Hepatocyte (in vitro differentiated cells): ENCODE measurements around the gene EPHB3. TPM values are rescaled to one million over a fixed set of nuclear protein-coding genes. Genes with fewer than 3 reads are reported as not detected.

ENCODE experiments used
- DNase-seq: peaks from one replicate; pipeline ENCODE4 v3.0.0-alpha.2; 2016; ENCODE audit warnings: low spot score
- H2AFZ ChIP-seq: fragments of 200-600 bp; sonication (generic); 2 replicates; pipeline ENCODE4 v1.6.0; 2016; ENCODE audit warnings: antibody characterized with exemption, mild to moderate bottlenecking
- H3K27ac ChIP-seq: fragments of 200-600 bp; sonication (generic); 2 replicates; pipeline ENCODE4 v1.5.1; 2016; ENCODE audit warnings: mild to moderate bottlenecking
- H3K27me3 ChIP-seq: fragments of 200-600 bp; sonication (generic); 2 replicates; pipeline ENCODE4 v1.6.1; 2016
- H3K36me3 ChIP-seq: fragments of 200-600 bp; sonication (generic); replicated peaks from 2 replicates; pipeline ENCODE4 v1.5.1; 2016; ENCODE audit warnings: low read depth; ENCODE audit not compliant: insufficient read depth
- H3K4me1 ChIP-seq: fragments of 200-600 bp; sonication (generic); 2 replicates; pipeline ENCODE4 v1.5.1; 2016; ENCODE audit warnings: mild to moderate bottlenecking, moderate library complexity; ENCODE audit not compliant: insufficient read depth
- H3K4me2 ChIP-seq: fragments of 200-600 bp; sonication (generic); 2 replicates; pipeline ENCODE4 v1.6.0; 2016
- H3K4me3 ChIP-seq: fragments of 200-600 bp; sonication (generic); 2 replicates; pipeline ENCODE4 v1.5.1; 2016; ENCODE audit warnings: mild to moderate bottlenecking
- H3K79me2 ChIP-seq: fragments of 200-600 bp; sonication (generic); 2 replicates; pipeline ENCODE4 v1.6.0; 2017; ENCODE audit warnings: mild to moderate bottlenecking
- H3K9me2 ChIP-seq: fragments of 200-600 bp; sonication (generic); replicated peaks from 2 replicates; pipeline ENCODE4 v1.6.0; 2017; ENCODE audit warnings: mild to moderate bottlenecking; ENCODE audit not compliant: insufficient read depth
- H3K9me3 ChIP-seq: fragments of 200-600 bp; sonication (generic); 2 replicates; pipeline ENCODE4 v1.5.1; 2016; ENCODE audit warnings: low read depth, mild to moderate bottlenecking
- H4K20me1 ChIP-seq: fragments of 200-600 bp; sonication (generic); 2 replicates; pipeline ENCODE4 v1.6.0; 2016; ENCODE audit warnings: mild to moderate bottlenecking; ENCODE audit not compliant: insufficient read depth, poor library complexity, severe bottlenecking
- CTCF ChIP-seq: fragments of 200-600 bp; sonication (generic); IDR thresholded peaks from 2 replicates; pipeline ENCODE4 v1.5.1; 2016; ENCODE audit warnings: antibody characterized with exemption, mild to moderate bottlenecking; ENCODE audit not compliant: poor library complexity
- EZH2 ChIP-seq: fragments of 200-600 bp; sonication (generic); IDR thresholded peaks from 2 replicates; pipeline ENCODE4 v1.6.1; 2016; ENCODE audit warnings: antibody characterized with exemption, mild to moderate bottlenecking, borderline replicate concordance
- EZH2phosphoT487 ChIP-seq: fragments of 200-600 bp; sonication (generic); IDR thresholded peaks from one replicate; pipeline ENCODE4 v1.6.1; 2018; ENCODE audit warnings: antibody characterized with exemption, mild to moderate bottlenecking, low read depth, moderate library complexity; ENCODE audit not compliant: unreplicated experiment, severe bottlenecking
- WGBS: methylation state at CpG from one replicate; pipeline ENCODE4 v1.1.6; 2016; ENCODE audit warnings: low lambda C conversion rate; ENCODE audit errors: missing lambda C conversion rate; 5-methylcytosine and 5-hydroxymethylcytosine counted together
- polyA plus RNA-seq: library from polyadenylated mRNA; unstranded; fragments of >200 nt; fragmentation: Nextera tagmentation; extraction: Ambion mirVana; gene quantifications from 2 replicates; pipeline ENCODE4 v1.2.1, GENCODE V29; 2016
- total RNA-seq: library from RNA; depleted of rRNA; stranded (reverse); fragments of >200 nt; gene quantifications from 2 replicates; pipeline ENCODE4 v1.2.3, GENCODE V29; 2014

Gene EPHB3
- total and polyA plus RNA-seq, 2 experiments from 2014 or later = 11.0 to 22.0 TPM

- 35% methylated on average over 6 of the region's 6 CpGs for WGBS
Measured at GRCh38 chr3:184558726-184559125, 2.9 kb upstream of the EPHB3 start.

GRCh38 chr3:184559336-184559735 is 2.2 kb upstream of the EPHB3 start:
- no peaks in the 10 kb centered on the region for H3K36me3 ChIP-seq
- no peaks in the 10 kb centered on the region for H3K9me2 ChIP-seq
- no peak overlapping the region for H3K27ac ChIP-seq
- no peak overlapping the region for H3K4me2 ChIP-seq
- H4K20me1 ChIP-seq = peaks cover 15% of the 10 kb centered on the region
- WGBS = 62% methylated on average over 11 of the region's 11 CpGs
- no peaks in the 10 kb centered on the region for H3K27me3 ChIP-seq
- H3K9me3 ChIP-seq = no peaks in the 10 kb centered on the region
- TF ChIP-seq EZH2phosphoT487 (no peak), EZH2 (no peak), CTCF (no peak)
- H3K79me2 ChIP-seq = peaks cover 25% of the 10 kb centered on the region
- peaks cover 6% of the 10 kb centered on the region for H3K4me1 ChIP-seq
- DNase-seq = no peak
- no peak overlapping the region for H2AFZ ChIP-seq
- H3K4me3 ChIP-seq = no peak overlapping the region

More at GRCh38 chr3:184558726-184559125, 2.9 kb upstream of the EPHB3 start:
- no peak for DNase-seq
- TF ChIP-seq EZH2 (no peak), EZH2phosphoT487 (no peak), CTCF (no peak)
- no peak overlapping the region for H3K4me3 ChIP-seq
- no peak overlapping the region for H3K4me2 ChIP-seq
- no peak overlapping the region for H2AFZ ChIP-seq
- H3K4me1 ChIP-seq = peaks cover 6% of the 10 kb centered on the region
- H3K36me3 ChIP-seq = no peaks in the 10 kb centered on the region
- no peak overlapping the region for H3K27ac ChIP-seq
- no peaks in the 10 kb centered on the region for H3K9me2 ChIP-seq
- no peaks in the 10 kb centered on the region for H3K9me3 ChIP-seq
- no peaks in the 10 kb centered on the region for H3K27me3 ChIP-seq
- H4K20me1 ChIP-seq = peaks cover 9% of the 10 kb centered on the region
- peaks cover 19% of the 10 kb centered on the region for H3K79me2 ChIP-seq

- no peaks in the 10 kb centered on the region for H3K9me2 ChIP-seq
- no peaks in the 10 kb centered on the region for H3K36me3 ChIP-seq
- no peaks in the 10 kb centered on the region for H3K9me3 ChIP-seq
- peak overlapping the region; percentile 73 for H3K4me2 ChIP-seq
- TF ChIP-seq CTCF (no peak), EZH2 (no peak), EZH2phosphoT487 (no peak)
- H3K79me2 ChIP-seq = peaks cover 37% of the 10 kb centered on the region
- H3K4me1 ChIP-seq = peaks cover 16% of the 10 kb centered on the region
- H4K20me1 ChIP-seq = peaks cover 27% of the 10 kb centered on the region
- H2AFZ ChIP-seq = no peak overlapping the region
- H3K4me3 ChIP-seq = no peak overlapping the region
- no peaks in the 10 kb centered on the region for H3K27me3 ChIP-seq
- no peak overlapping the region for H3K27ac ChIP-seq
- 61% methylated on average over 3 of the region's 3 CpGs for WGBS
- DNase-seq = no peak
Measured at GRCh38 chr3:184560531-184560930, 1.1 kb upstream of the EPHB3 start.
